ENCODE measurements around the gene PRKCB. TPM values are rescaled to one million over a fixed set of nuclear protein-coding genes. Genes with fewer than 3 reads are reported as not detected.

The PRKCB gene
- polyA plus RNA-seq, 1 experiment: not detected

GRCh38 chr16:23877107-23878070 lies 41.6 kb downstream of the PRKCB start:
- TF ChIP-seq CTCF (IDR thresholded peaks at IDR 0.05; ENCODE audit: low read depth, low read length): no peak
- H3K4me3 ChIP-seq (ENCODE audit: low read depth, low read length): no peak overlapping the region
- H3K27me3 ChIP-seq (ENCODE audit: control insufficient read depth, insufficient read depth, low read length): no peaks in the 10 kb centered on the region
- no peaks in the 10 kb centered on the region for H3K9me3 ChIP-seq (ENCODE audit: control insufficient read depth, insufficient read depth, low read length)
- H3K27ac ChIP-seq (ENCODE audit: low read depth, low read length): no peak overlapping the region
- ChIA-PET CTCF (interaction anchor here (1.1 kb wide), 1 partner anchor 133 kb away, joined by 3 read pairs; no protein-coding TSS in a partner anchor), POLR2A (no interaction called here)
- no peak for DNase-seq (ENCODE audit: low read depth, low spot score)

- no peak for TF ChIP-seq CTCF (IDR thresholded peaks at IDR 0.05; ENCODE audit: low read depth, low read length)
- Histone ChIP-seq H3K27ac (ENCODE audit: low read depth, low read length) (no peak overlapping the region), H3K4me3 (ENCODE audit: low read depth, low read length) (no peak overlapping the region), H3K27me3 (ENCODE audit: control insufficient read depth, insufficient read depth, low read length) (no peaks in the 10 kb centered on the region), H3K9me3 (ENCODE audit: control insufficient read depth, insufficient read depth, low read length) (no peaks in the 10 kb centered on the region)
- DNase-seq (ENCODE audit: low read depth, low spot score): no peak
- CTCF ChIA-PET: no interaction called here
- POLR2A ChIA-PET: no interaction called here
These were observed 44.1 kb downstream of the PRKCB start for GRCh38 chr16:23879735-23880373.

- ChIA-PET CTCF (no interaction called here), POLR2A (no interaction called here)
- DNase-seq (ENCODE audit: low read depth, low spot score): no peak
- Histone ChIP-seq H3K9me3 (ENCODE audit: control insufficient read depth, insufficient read depth, low read length) (no peaks in the 10 kb centered on the region), H3K27me3 (ENCODE audit: control insufficient read depth, insufficient read depth, low read length) (no peaks in the 10 kb centered on the region), H3K27ac (ENCODE audit: low read depth, low read length) (no peak overlapping the region), H3K4me3 (ENCODE audit: low read depth, low read length) (no peak overlapping the region)
- no peak for TF ChIP-seq CTCF (IDR thresholded peaks at IDR 0.05; ENCODE audit: low read depth, low read length)
These were observed 53.4 kb downstream of the PRKCB start for GRCh38 chr16:23889189-23889588.

- TF ChIP-seq CTCF (IDR thresholded peaks at IDR 0.05; ENCODE audit: low read depth, low read length): no peak
- POLR2A ChIA-PET: no interaction called here
- CTCF ChIA-PET: no interaction called here
These were observed 58.2 kb downstream of the PRKCB start for GRCh38 chr16:23893986-23894385.

GRCh38 chr16:23895052-23895451 lies 59.3 kb downstream of the PRKCB start:
- ChIA-PET POLR2A (no interaction called here), CTCF (no interaction called here)
- Histone ChIP-seq H3K27me3 (ENCODE audit: control insufficient read depth, insufficient read depth, low read length) (no peaks in the 10 kb centered on the region), H3K4me3 (ENCODE audit: low read depth, low read length) (no peak overlapping the region), H3K27ac (ENCODE audit: low read depth, low read length) (no peak overlapping the region), H3K9me3 (ENCODE audit: control insufficient read depth, insufficient read depth, low read length) (no peaks in the 10 kb centered on the region)
- DNase-seq (ENCODE audit: low read depth, low spot score): no peak
- TF ChIP-seq CTCF (IDR thresholded peaks at IDR 0.05; ENCODE audit: low read depth, low read length): no peak

More at GRCh38 chr16:23893986-23894385, 58.2 kb downstream of the PRKCB start:
- Histone ChIP-seq H3K27ac (ENCODE audit: low read depth, low read length) (no peak overlapping the region), H3K27me3 (ENCODE audit: control insufficient read depth, insufficient read depth, low read length) (no peaks in the 10 kb centered on the region), H3K4me3 (ENCODE audit: low read depth, low read length) (no peak overlapping the region), H3K9me3 (ENCODE audit: control insufficient read depth, insufficient read depth, low read length) (no peaks in the 10 kb centered on the region)
- no peak for DNase-seq (ENCODE audit: low read depth, low spot score)

Data from AG04450 (cell line).